Measurements from ENCODE around the gene EMILIN1.

The EMILIN1 gene

GRCh38 chr2:27078267-27079194 lies at the start of gene EMILIN1:
Gene EMILIN1 (plus strand): TSS chr2:27078615. CDS start chr2:27079066, 451 bp downstream.
- Mint-ChIP-seq H3K4me3 (no peak within 1 kb of the TSS), H3K27ac (no peak within 1 kb of the TSS), H3K9me3 (no peaks in the 10 kb centered on the region), H3K4me1 (peaks cover 68% of the 10 kb centered on the region), H3K27me3 (no peaks in the 10 kb centered on the region)
- ATAC-seq (no peak), DNase-seq (no peak)

- H3K4me3 Mint-ChIP-seq, result no peak overlapping the region
- H3K27ac Mint-ChIP-seq, result no peak overlapping the region
- DNase-seq (no peak), ATAC-seq (no peak)
- no peaks in the 10 kb centered on the region for H3K9me3 Mint-ChIP-seq
- H3K27me3 Mint-ChIP-seq, result no peaks in the 10 kb centered on the region
- peaks cover 57% of the 10 kb centered on the region for H3K4me1 Mint-ChIP-seq
These were observed 49.4 kb upstream of the EMILIN1 start for GRCh38 chr2:27029051-27029450.

GRCh38 chr2:27032495-27033252 lies 45.7 kb upstream of the EMILIN1 start, which contains the start of gene TMEM214:
Gene TMEM214 (plus strand): TSS chr2:27032965. CDS start chr2:27033016, 51 bp downstream.
- H3K27ac Mint-ChIP-seq, result peak within 1 kb of the TSS; percentile 96
- H3K9me3 Mint-ChIP-seq, result no peaks in the 10 kb centered on the region
- no peaks in the 10 kb centered on the region for H3K27me3 Mint-ChIP-seq
- ATAC-seq, result peak; percentile 99
- peaks cover 78% of the 10 kb centered on the region for H3K4me1 Mint-ChIP-seq
- H3K4me3 Mint-ChIP-seq, result peak within 1 kb of the TSS; percentile 93 to 96
- peak; percentile 78 to 79 for DNase-seq

GRCh38 chr2:27033253-27033852 lies 45.1 kb upstream of the EMILIN1 start:
- peak overlapping the region; percentile 93 to 96 for H3K4me3 Mint-ChIP-seq
- peak overlapping the region; percentile 81 to 96 for H3K27ac Mint-ChIP-seq
- ATAC-seq, result peak; percentile 4
- no peaks in the 10 kb centered on the region for H3K27me3 Mint-ChIP-seq
- no peak for DNase-seq
- no peaks in the 10 kb centered on the region for H3K9me3 Mint-ChIP-seq
- peaks cover 71% of the 10 kb centered on the region for H3K4me1 Mint-ChIP-seq

- Mint-ChIP-seq H3K9me3 (no peaks in the 10 kb centered on the region), H3K4me1 (peaks cover 34% of the 10 kb centered on the region), H3K27me3 (no peaks in the 10 kb centered on the region), H3K27ac (no peak overlapping the region), H3K4me3 (no peak overlapping the region)
- no peak for ATAC-seq
- DNase-seq, result no peak
These were observed 40.4 kb upstream of the EMILIN1 start for GRCh38 chr2:27038012-27038411.

GRCh38 chr2:27038631-27039339 lies 39.6 kb upstream of the EMILIN1 start:
- DNase-seq (no peak), ATAC-seq (no peak)
- H3K4me3 Mint-ChIP-seq, result no peak overlapping the region
- peak overlapping the region in 1 of 2 donors; percentile 86 for H3K27ac Mint-ChIP-seq
- peaks cover 28% of the 10 kb centered on the region for H3K4me1 Mint-ChIP-seq
- H3K27me3 Mint-ChIP-seq, result no peaks in the 10 kb centered on the region
- H3K9me3 Mint-ChIP-seq, result no peaks in the 10 kb centered on the region

- Mint-ChIP-seq H3K4me3 (no peak overlapping the region), H3K27me3 (no peaks in the 10 kb centered on the region), H3K4me1 (peaks cover 22% of the 10 kb centered on the region), H3K27ac (peak overlapping the region in 1 of 2 donors; percentile 59), H3K9me3 (no peaks in the 10 kb centered on the region)
- ATAC-seq (no peak), DNase-seq (no peak)
These were observed 39.0 kb upstream of the EMILIN1 start for GRCh38 chr2:27039426-27039825.

- Mint-ChIP-seq H3K4me3 (no peak overlapping the region), H3K27ac (peak overlapping the region in 1 of 2 donors; percentile 59), H3K27me3 (no peaks in the 10 kb centered on the region), H3K9me3 (no peaks in the 10 kb centered on the region), H3K4me1 (peaks cover 17% of the 10 kb centered on the region)
- ATAC-seq, result no peak
- no peak for DNase-seq
These were observed 38.5 kb upstream of the EMILIN1 start for GRCh38 chr2:27039871-27040270.

- H3K27ac Mint-ChIP-seq, result no peak overlapping the region
- H3K4me1 Mint-ChIP-seq, result peaks cover 13% of the 10 kb centered on the region
- DNase-seq (no peak), ATAC-seq (no peak)
- H3K27me3 Mint-ChIP-seq, result no peaks in the 10 kb centered on the region
- H3K4me3 Mint-ChIP-seq, result no peak overlapping the region
- no peaks in the 10 kb centered on the region for H3K9me3 Mint-ChIP-seq
These were observed 38.1 kb upstream of the EMILIN1 start for GRCh38 chr2:27040282-27040681.

- Mint-ChIP-seq H3K27ac (no peak overlapping the region), H3K9me3 (no peaks in the 10 kb centered on the region), H3K27me3 (no peaks in the 10 kb centered on the region), H3K4me1 (no peaks in the 10 kb centered on the region), H3K4me3 (no peak overlapping the region)
- ATAC-seq, result no peak
- no peak for DNase-seq
These were observed 36.7 kb upstream of the EMILIN1 start for GRCh38 chr2:27041752-27042151.

- H3K27me3 Mint-ChIP-seq, result no peaks in the 10 kb centered on the region
- H3K4me3 Mint-ChIP-seq, result no peak overlapping the region
- H3K27ac Mint-ChIP-seq, result peak overlapping the region in 1 of 2 donors; percentile 20
- ATAC-seq, result no peak
- no peaks in the 10 kb centered on the region for H3K4me1 Mint-ChIP-seq
- no peaks in the 10 kb centered on the region for H3K9me3 Mint-ChIP-seq
- DNase-seq, result no peak
These were observed 36.2 kb upstream of the EMILIN1 start for GRCh38 chr2:27042159-27042661.

- no peak for ATAC-seq
- no peaks in the 10 kb centered on the region for H3K27me3 Mint-ChIP-seq
- no peaks in the 10 kb centered on the region for H3K4me1 Mint-ChIP-seq
- no peaks in the 10 kb centered on the region for H3K9me3 Mint-ChIP-seq
- no peak overlapping the region for H3K27ac Mint-ChIP-seq
- no peak overlapping the region for H3K4me3 Mint-ChIP-seq
- no peak for DNase-seq
These were observed 35.3 kb upstream of the EMILIN1 start for GRCh38 chr2:27042985-27043634.

GRCh38 chr2:27049422-27050280 lies 28.8 kb upstream of the EMILIN1 start:
- H3K27me3 Mint-ChIP-seq, result no peaks in the 10 kb centered on the region
- peak; percentile 72 to 79 for DNase-seq
- peak; percentile 39 for ATAC-seq
- H3K9me3 Mint-ChIP-seq, result peaks cover 0 to 6% of the 10 kb centered on the region in 2 donors
- H3K4me3 Mint-ChIP-seq, result peak overlapping the region; percentile 89 to 95
- peak overlapping the region; percentile 98 to 100 for H3K27ac Mint-ChIP-seq
- peaks cover 41% of the 10 kb centered on the region for H3K4me1 Mint-ChIP-seq

All from stimulated activated naive CD8-positive, alpha-beta T cell treated with anti-CD3 and anti-CD28 coated beads, Interleukin-15, amount 100 ng/mL, for 72 hours (primary cell).